Measurements from ENCODE around the gene FDPS.
"Not testable (repeated sequence)": the region's sequence is repeated elsewhere in the genome, so short reads cannot be mapped to it uniquely, and the experiment has no call there.

Gene FDPS

GRCh38 chr1:155320252-155320651 is 11.6 kb downstream of the FDPS start:
- DNase-seq (ENCODE audit: low spot score) = no peak

GRCh38 chr1:155320661-155321617 is 12.3 kb downstream of the FDPS start, which contains the start of gene RUSC1:
Gene RUSC1, plus strand, starts transcription at chr1:155320894. Its CDS starts 880 bp downstream, at chr1:155321774.
- DNase-seq (ENCODE audit: low spot score) = no peak

- DNase-seq (ENCODE audit: low spot score) = no peak
Observed at GRCh38 chr1:155321639-155322503, 13.2 kb downstream of the FDPS start.

GRCh38 chr1:155322571-155322952 is 13.9 kb downstream of the FDPS start:
- no peak for DNase-seq (ENCODE audit: low spot score)

GRCh38 chr1:155322953-155323728 is 14.5 kb downstream of the FDPS start:
- peak; percentile 95 for DNase-seq (ENCODE audit: low spot score)

GRCh38 chr1:155323729-155324036 is 15.0 kb downstream of the FDPS start:
- DNase-seq (ENCODE audit: low spot score) = peak; percentile 85

- DNase-seq (ENCODE audit: low spot score) = peak; percentile 98
Observed at GRCh38 chr1:155324037-155324716, 15.5 kb downstream of the FDPS start.

GRCh38 chr1:155324717-155325602 is 16.3 kb downstream of the FDPS start:
- peak; percentile 77 for DNase-seq (ENCODE audit: low spot score)

- no peak for DNase-seq (ENCODE audit: low spot score)
Observed at GRCh38 chr1:155325603-155325893, 16.9 kb downstream of the FDPS start.

- DNase-seq (ENCODE audit: low spot score) = no peak
Observed at GRCh38 chr1:155326020-155326526, 17.4 kb downstream of the FDPS start.

- DNase-seq (ENCODE audit: low spot score) = no peak
Observed at GRCh38 chr1:155326631-155327037, 18.0 kb downstream of the FDPS start.

- DNase-seq (ENCODE audit: low spot score) = no peak
Observed at GRCh38 chr1:155327981-155328380, 19.3 kb downstream of the FDPS start.

- DNase-seq (ENCODE audit: low spot score) = not testable (repeated sequence)
Observed at GRCh38 chr1:155328856-155329255, 20.2 kb downstream of the FDPS start.

- no peak for DNase-seq (ENCODE audit: low spot score)
Observed at GRCh38 chr1:155329980-155330598, 21.4 kb downstream of the FDPS start.

- no peak for DNase-seq (ENCODE audit: low spot score)
Observed at GRCh38 chr1:155334962-155335361, 26.3 kb downstream of the FDPS start.

GRCh38 chr1:155339515-155340097 is 30.9 kb downstream of the FDPS start:
- DNase-seq (ENCODE audit: low spot score) = no peak

- no peak for DNase-seq (ENCODE audit: low spot score)
Observed at GRCh38 chr1:155342842-155343241, 34.2 kb downstream of the FDPS start.

GRCh38 chr1:155352631-155353030 is 44.0 kb downstream of the FDPS start:
- no peak for DNase-seq (ENCODE audit: low spot score)

GRCh38 chr1:155360051-155360450 is 51.4 kb downstream of the FDPS start:
- no peak for DNase-seq (ENCODE audit: low spot score)
